GM23338 (cell line): ENCODE data around the gene FLYWCH1. TPM values are rescaled to one million over a fixed set of nuclear protein-coding genes. Genes with fewer than 3 reads are reported as not detected.
A peak's percentile ranks its signal among the peaks of the same experiment; 100 is the strongest.

ENCODE experiments used
- ATAC-seq: fragments of 200-7000 bp; cut with Tn5 transposase; 3 replicates; pipeline ENCODE4 v1.9.1; 2020
- DNase-seq: peaks from one replicate; pipeline ENCODE4 v3.0.0-alpha.2; 2015; ENCODE audit warnings: low spot score
- H2AFZ ChIP-seq: fragments of 200-600 bp; sonication (generic); 2 replicates; pipeline ENCODE4 v1.8.0; 2016; ENCODE audit warnings: antibody characterized with exemption, mild to moderate bottlenecking, moderate library complexity
- H3F3A ChIP-seq: fragments of 200-600 bp; sonication (generic); replicated peaks from 2 replicates; pipeline ENCODE4 v1.8.0; 2017; ENCODE audit warnings: antibody characterized with exemption, mixed run types, low read depth
- H3K27ac ChIP-seq: fragments of 200-600 bp; sonication (generic); 2 replicates; pipeline ENCODE4 v1.6.1; 2016; ENCODE audit warnings: low read depth
- H3K27me3 ChIP-seq: fragments of 200-600 bp; sonication (generic); 2 replicates; pipeline ENCODE4 v1.8.0; 2016; ENCODE audit warnings: mild to moderate bottlenecking, mixed run types, moderate library complexity; ENCODE audit not compliant: insufficient read depth
- H3K36me3 ChIP-seq: fragments of 200-600 bp; sonication (generic); 2 replicates; pipeline ENCODE4 v1.8.0; 2016; ENCODE audit warnings: mild to moderate bottlenecking; ENCODE audit not compliant: insufficient read depth
- H3K4me1 ChIP-seq: fragments of 200-600 bp; sonication (generic); 2 replicates; pipeline ENCODE4 v1.8.0; 2016; ENCODE audit warnings: mild to moderate bottlenecking, moderate library complexity; ENCODE audit not compliant: insufficient read depth
- H3K4me2 ChIP-seq: fragments of 200-600 bp; sonication (generic); 2 replicates; pipeline ENCODE4 v1.7.1; 2017; ENCODE audit warnings: mixed run types
- H3K4me3 ChIP-seq: fragments of 200-600 bp; sonication (generic); 2 replicates; pipeline ENCODE4 v1.6.1; 2016; ENCODE audit warnings: mixed run types
- H3K79me2 ChIP-seq: fragments of 200-600 bp; sonication (generic); replicated peaks from 2 replicates; pipeline ENCODE4 v1.8.0; 2017; ENCODE audit warnings: mild to moderate bottlenecking; ENCODE audit not compliant: insufficient read depth
- H3K9me2 ChIP-seq: fragments of 200-600 bp; sonication (generic); 2 replicates; pipeline ENCODE4 v1.8.0; 2017; ENCODE audit not compliant: insufficient read depth
- H4K20me1 ChIP-seq: fragments of 200-600 bp; sonication (generic); replicated peaks from 2 replicates; pipeline ENCODE4 v1.8.0; 2017; ENCODE audit warnings: mild to moderate bottlenecking; ENCODE audit not compliant: insufficient read depth
- H3K27ac Mint-ChIP-seq: 2 replicates; pipeline ENCODE4 v1.8.0; 2020; ENCODE audit warnings: inconsistent platforms, mild to moderate bottlenecking, moderate library complexity, mixed read lengths
- H3K27me3 Mint-ChIP-seq: 3 replicates; pipeline ENCODE4 v1.8.0; 2022; ENCODE audit warnings: low read depth, mild to moderate bottlenecking, moderate library complexity, mixed read lengths, inconsistent platforms; ENCODE audit not compliant: insufficient read depth, poor library complexity
- H3K36me3 Mint-ChIP-seq: 3 replicates; pipeline ENCODE4 v1.8.0; 2021; ENCODE audit warnings: low read depth, mild to moderate bottlenecking, inconsistent platforms, moderate library complexity, mixed read lengths
- H3K4me1 Mint-ChIP-seq: 3 replicates; pipeline ENCODE4 v1.8.0; 2020; ENCODE audit warnings: mild to moderate bottlenecking, inconsistent platforms, mixed read lengths
- H3K4me3 Mint-ChIP-seq: 3 replicates; pipeline ENCODE4 v1.8.0; 2021; ENCODE audit warnings: moderate library complexity, mild to moderate bottlenecking, inconsistent platforms, mixed read lengths
- H3K9me3 Mint-ChIP-seq: 3 replicates; pipeline ENCODE4 v1.8.0; 2020; ENCODE audit warnings: moderate library complexity, mild to moderate bottlenecking, inconsistent platforms, mixed read lengths
- CREB1 ChIP-seq: fragments of 250-450 bp; sonication (Bioruptor Pico); IDR thresholded peaks from 2 replicates; pipeline ENCODE4 v1.5.0; 2020; ENCODE audit warnings: low read depth, mild to moderate bottlenecking, moderate library complexity
- EZH2phosphoT487 ChIP-seq: fragments of 200-600 bp; sonication (generic); IDR thresholded peaks from one replicate; pipeline ENCODE4 v1.8.1; 2018; ENCODE audit warnings: antibody characterized with exemption; ENCODE audit not compliant: unreplicated experiment
- JUNB ChIP-seq: IDR thresholded peaks from one replicate; pipeline ENCODE4 v1.6.1; 2016; ENCODE audit warnings: antibody characterized with exemption; ENCODE audit not compliant: unreplicated experiment
- NANOG ChIP-seq: IDR thresholded peaks from 2 replicates; pipeline ENCODE4 v1.6.1; 2016; ENCODE audit warnings: antibody characterized with exemption, borderline replicate concordance
- POLR2AphosphoS5 ChIP-seq: IDR thresholded peaks from 2 replicates; pipeline ENCODE4 v1.6.1; 2016; ENCODE audit warnings: antibody characterized with exemption, low read depth
- ZNF114 ChIP-seq: fragments of 250-450 bp; sonication (Bioruptor Pico); IDR thresholded peaks from 2 replicates; pipeline ENCODE4 v1.5.0; 2020; ENCODE audit warnings: mild to moderate bottlenecking, moderate library complexity
- polyA plus RNA-seq: library from polyadenylated mRNA; unstranded; fragments of >200 nt; fragmentation: Nextera tagmentation; extraction: Ambion mirVana; gene quantifications from 2 replicates; pipeline ENCODE4 v1.2.1, GENCODE V29; 2016
- total RNA-seq: library from RNA; depleted of rRNA; stranded (reverse); fragments of >200 nt; shearing (Covaris generic); gene quantifications from 2 replicates; pipeline ENCODE4 v1.2.3, GENCODE V29; 2014
- TF ChIP-seq, protein P1 (sequence below): IDR thresholded peaks from one replicate; pipeline ENCODE4 v1.6.1; 2018; ENCODE audit warnings: antibody characterized with exemption; ENCODE audit not compliant: unreplicated experiment
- TF ChIP-seq, protein P2 (sequence below), 2 experiments: fragments of 200-600 bp in 1 of 2; sonication (generic) in 1 of 2; conservative IDR thresholded peaks; 2 replicates each; pipeline versions ENCODE4 v1.5.1 to v1.6.1; 2016 to 2017; ENCODE audit warnings: antibody characterized with exemption in 2 of 2, low read depth in 2 of 2, mild to moderate bottlenecking in 2 of 2, moderate library complexity in 1 of 2

FLYWCH1 gene
- total and polyA plus RNA-seq, 2 experiments from 2014 or later = 6.0 to 29.3 TPM

DNA sequence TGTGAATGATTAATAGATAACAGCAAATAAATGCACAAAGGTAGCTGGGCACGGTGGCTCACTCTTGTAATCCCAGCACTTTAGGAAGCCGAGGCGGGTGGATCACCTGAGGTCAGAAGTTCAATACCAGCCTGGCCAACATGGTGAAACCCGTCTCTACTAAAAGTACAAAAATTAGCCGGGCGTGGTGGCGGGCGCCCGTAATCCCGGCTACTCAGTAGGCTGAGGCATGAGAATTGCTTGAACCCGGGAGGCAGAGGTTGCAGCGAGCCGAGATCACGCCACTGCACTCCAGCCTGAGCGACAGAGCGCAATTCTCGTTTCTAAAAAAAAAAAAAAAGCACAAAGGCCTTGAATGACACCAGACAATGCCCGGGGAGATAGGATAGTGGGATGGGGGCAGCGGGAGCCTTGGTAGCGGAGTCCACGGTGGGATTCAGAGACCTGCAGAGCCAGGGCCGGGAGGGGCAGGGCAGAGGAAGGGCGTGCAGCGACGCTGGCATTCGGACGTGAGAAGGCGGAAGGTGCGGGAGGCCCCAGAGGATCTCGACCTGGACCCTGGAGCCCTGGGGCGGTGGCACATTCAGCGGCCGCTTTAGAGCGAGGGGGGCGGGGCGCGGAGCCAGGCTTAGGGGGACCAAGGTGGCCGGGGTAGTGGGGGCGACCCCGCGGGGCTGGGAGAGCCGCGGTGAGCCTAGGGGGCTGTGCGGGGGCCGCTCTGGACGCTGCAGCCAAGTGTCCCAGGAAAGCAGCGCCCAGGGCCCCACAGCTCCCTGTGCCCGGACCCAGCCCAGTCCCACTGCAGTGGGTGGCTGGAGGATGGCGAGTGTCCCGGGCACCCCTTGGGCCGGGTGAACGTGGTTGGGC is 29.7 kb upstream of the FLYWCH1 start:
- Mint-ChIP-seq H3K27ac (no peak overlapping the region), H3K9me3 (peaks cover 15% of the 10 kb centered on the region), H3K27me3 (peaks cover 14% of the 10 kb centered on the region), H3K36me3 (peaks cover 7% of the 10 kb centered on the region; the same call in 1 of the 3 replicates), H3K4me1 (peaks cover 5% of the 10 kb centered on the region), H3K4me3 (peak overlapping the region; percentile 90)
- H3K27me3 ChIP-seq = peaks cover 13% of the 10 kb centered on the region; the same call in 1 of the 2 replicates
- H3K79me2 ChIP-seq = no peaks in the 10 kb centered on the region; the same call in 1 of the 2 replicates
- peak overlapping the region; percentile 97 for H3K4me2 ChIP-seq
- H3K27ac ChIP-seq = no peak overlapping the region
- H3F3A ChIP-seq = no peaks in the 10 kb centered on the region
- peak overlapping the region; percentile 94 for H3K4me3 ChIP-seq
- H3K4me1 ChIP-seq = peaks cover 5% of the 10 kb centered on the region
- peak; percentile 79 for DNase-seq
- peaks cover 6% of the 10 kb centered on the region; the same call in 1 of the 2 replicates for H3K9me2 ChIP-seq
- no peaks in the 10 kb centered on the region for H4K20me1 ChIP-seq
- peak overlapping the region; percentile 95 for H2AFZ ChIP-seq
- TF ChIP-seq POLR2AphosphoS5 = peak; percentile 42
- no peak for TF ChIP-seq NANOG
- peak; percentile 30 for ATAC-seq
- no peaks in the 10 kb centered on the region for H3K36me3 ChIP-seq

DNA sequence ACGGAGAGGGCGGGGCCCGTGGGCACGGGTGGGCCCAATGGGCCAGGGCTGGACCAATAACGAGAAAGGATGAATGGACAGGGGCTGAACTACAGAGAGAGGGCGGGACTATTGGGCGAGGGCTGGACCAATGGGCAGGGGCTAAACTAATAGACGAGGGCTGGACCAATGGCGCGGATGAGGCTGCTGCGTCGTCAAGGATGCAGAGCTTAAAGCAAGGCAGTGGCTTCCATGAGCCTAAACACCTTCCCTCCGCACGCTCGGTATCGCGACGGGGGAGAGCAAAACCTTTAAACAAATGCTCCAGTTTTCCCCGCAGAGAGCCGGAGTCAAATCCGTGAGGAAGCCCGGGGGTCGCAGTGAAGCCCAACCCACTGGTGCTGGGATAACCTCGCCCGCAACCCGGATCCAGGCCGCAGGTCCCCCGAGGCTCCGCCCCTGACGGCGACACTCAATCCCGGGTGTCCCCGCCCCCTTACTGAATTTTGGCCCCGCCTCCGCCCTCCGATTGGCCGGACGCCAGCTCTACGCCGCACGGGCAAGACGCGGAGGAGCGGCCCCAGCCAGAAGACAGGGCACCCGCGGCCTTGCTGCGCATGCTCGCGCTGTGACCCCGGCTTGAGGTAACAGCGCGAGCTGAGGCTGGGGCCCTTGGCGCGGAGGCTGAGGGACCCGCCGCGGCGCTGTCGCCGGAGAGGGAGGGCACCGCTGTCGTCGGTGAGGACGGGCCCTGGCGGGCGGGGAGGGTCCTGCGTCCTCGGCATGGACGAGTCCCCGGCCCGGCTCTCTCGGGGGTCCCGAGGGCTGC is 28.9 kb upstream of the FLYWCH1 start, which contains the start of gene FLYWCH2:
Gene FLYWCH2 (plus strand): TSS at position 566 of the 808 bp plus-strand sequence. CDS start 13,235 bp downstream, outside the sequence.
- Histone ChIP-seq H4K20me1 (no peaks in the 10 kb centered on the region), H3K36me3 (no peaks in the 10 kb centered on the region), H3K4me3 (peak within 1 kb of the TSS; percentile 94), H3K27ac (no peak within 1 kb of the TSS), H3K9me2 (peaks cover 6% of the 10 kb centered on the region; the same call in 1 of the 2 replicates), H3K79me2 (no peaks in the 10 kb centered on the region; the same call in 1 of the 2 replicates), H3K27me3 (peaks cover 13% of the 10 kb centered on the region; the same call in 1 of the 2 replicates), H3F3A (no peaks in the 10 kb centered on the region), H3K4me2 (peak within 1 kb of the TSS; percentile 97), H2AFZ (peak within 1 kb of the TSS; percentile 95), H3K4me1 (peaks cover 5% of the 10 kb centered on the region)
- H3K27ac Mint-ChIP-seq = peak within 1 kb of the TSS; percentile 97
- ATAC-seq = peak; percentile 93
- TF ChIP-seq JUNB (no peak), POLR2AphosphoS5 (peak; percentile 96), EZH2phosphoT487 (no peak), CREB1 (peak; percentile 73; the same call in 1 of the 2 replicates), ZNF114 (no peak)
- TF ChIP-seq, protein P1, sequence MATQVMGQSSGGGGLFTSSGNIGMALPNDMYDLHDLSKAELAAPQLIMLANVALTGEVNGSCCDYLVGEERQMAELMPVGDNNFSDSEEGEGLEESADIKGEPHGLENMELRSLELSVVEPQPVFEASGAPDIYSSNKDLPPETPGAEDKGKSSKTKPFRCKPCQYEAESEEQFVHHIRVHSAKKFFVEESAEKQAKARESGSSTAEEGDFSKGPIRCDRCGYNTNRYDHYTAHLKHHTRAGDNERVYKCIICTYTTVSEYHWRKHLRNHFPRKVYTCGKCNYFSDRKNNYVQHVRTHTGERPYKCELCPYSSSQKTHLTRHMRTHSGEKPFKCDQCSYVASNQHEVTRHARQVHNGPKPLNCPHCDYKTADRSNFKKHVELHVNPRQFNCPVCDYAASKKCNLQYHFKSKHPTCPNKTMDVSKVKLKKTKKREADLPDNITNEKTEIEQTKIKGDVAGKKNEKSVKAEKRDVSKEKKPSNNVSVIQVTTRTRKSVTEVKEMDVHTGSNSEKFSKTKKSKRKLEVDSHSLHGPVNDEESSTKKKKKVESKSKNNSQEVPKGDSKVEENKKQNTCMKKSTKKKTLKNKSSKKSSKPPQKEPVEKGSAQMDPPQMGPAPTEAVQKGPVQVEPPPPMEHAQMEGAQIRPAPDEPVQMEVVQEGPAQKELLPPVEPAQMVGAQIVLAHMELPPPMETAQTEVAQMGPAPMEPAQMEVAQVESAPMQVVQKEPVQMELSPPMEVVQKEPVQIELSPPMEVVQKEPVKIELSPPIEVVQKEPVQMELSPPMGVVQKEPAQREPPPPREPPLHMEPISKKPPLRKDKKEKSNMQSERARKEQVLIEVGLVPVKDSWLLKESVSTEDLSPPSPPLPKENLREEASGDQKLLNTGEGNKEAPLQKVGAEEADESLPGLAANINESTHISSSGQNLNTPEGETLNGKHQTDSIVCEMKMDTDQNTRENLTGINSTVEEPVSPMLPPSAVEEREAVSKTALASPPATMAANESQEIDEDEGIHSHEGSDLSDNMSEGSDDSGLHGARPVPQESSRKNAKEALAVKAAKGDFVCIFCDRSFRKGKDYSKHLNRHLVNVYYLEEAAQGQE = peak; percentile 31
- TF ChIP-seq, protein P2, sequence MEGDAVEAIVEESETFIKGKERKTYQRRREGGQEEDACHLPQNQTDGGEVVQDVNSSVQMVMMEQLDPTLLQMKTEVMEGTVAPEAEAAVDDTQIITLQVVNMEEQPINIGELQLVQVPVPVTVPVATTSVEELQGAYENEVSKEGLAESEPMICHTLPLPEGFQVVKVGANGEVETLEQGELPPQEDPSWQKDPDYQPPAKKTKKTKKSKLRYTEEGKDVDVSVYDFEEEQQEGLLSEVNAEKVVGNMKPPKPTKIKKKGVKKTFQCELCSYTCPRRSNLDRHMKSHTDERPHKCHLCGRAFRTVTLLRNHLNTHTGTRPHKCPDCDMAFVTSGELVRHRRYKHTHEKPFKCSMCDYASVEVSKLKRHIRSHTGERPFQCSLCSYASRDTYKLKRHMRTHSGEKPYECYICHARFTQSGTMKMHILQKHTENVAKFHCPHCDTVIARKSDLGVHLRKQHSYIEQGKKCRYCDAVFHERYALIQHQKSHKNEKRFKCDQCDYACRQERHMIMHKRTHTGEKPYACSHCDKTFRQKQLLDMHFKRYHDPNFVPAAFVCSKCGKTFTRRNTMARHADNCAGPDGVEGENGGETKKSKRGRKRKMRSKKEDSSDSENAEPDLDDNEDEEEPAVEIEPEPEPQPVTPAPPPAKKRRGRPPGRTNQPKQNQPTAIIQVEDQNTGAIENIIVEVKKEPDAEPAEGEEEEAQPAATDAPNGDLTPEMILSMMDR (conservative IDR thresholded peaks at IDR 0.05; ENCODE audit: low read depth in 2 of 2) = 0 out of 4 replicates have a peak, but pooled peaks of 1 of the 2 experiments have one; percentile 10
- peaks cover 5% of the 10 kb centered on the region for H3K4me1 Mint-ChIP-seq
- peak within 1 kb of the TSS; percentile 90 for H3K4me3 Mint-ChIP-seq
- H3K36me3 Mint-ChIP-seq = peaks cover 7% of the 10 kb centered on the region; the same call in 1 of the 3 replicates
- H3K9me3 Mint-ChIP-seq = peaks cover 15% of the 10 kb centered on the region
- DNase-seq = peak; percentile 99
- peaks cover 14% of the 10 kb centered on the region for H3K27me3 Mint-ChIP-seq
